HG02759 (cell line): ENCODE measurements around the gene ANTXRL.
"Not testable (repeated sequence)": the region's sequence is repeated elsewhere in the genome, so short reads cannot be mapped to it uniquely, and the experiment has no call there.

ENCODE experiments used
- ATAC-seq: cut with Tn5 transposase; IDR thresholded peaks from one replicate; pipeline ENCODE4 v1.9.1; 2021; ENCODE audit warnings: mild to moderate bottlenecking, moderate library complexity; ENCODE audit not compliant: unreplicated experiment

The ANTXRL gene

DNA sequence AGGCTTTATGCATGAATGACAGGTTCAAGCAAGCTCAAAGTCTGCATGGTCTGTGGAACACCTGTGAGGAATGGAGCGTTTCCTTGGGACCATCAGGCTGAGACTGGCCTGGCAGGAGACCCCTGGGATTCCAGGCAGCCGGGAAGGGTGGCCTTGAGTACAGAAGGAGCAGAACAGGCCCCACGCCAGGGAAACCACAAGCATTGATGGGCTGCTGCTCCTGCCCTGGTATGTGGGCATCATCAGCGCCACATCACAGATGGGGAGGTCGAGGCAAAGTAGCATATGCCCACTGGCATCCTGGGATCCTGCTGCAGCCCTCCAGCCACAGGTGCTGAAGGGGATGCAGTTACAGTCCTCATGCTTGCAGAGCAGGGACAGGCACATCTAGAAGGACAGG, 40.9 kb downstream of the ANTXRL start:
- no peak for ATAC-seq

DNA sequence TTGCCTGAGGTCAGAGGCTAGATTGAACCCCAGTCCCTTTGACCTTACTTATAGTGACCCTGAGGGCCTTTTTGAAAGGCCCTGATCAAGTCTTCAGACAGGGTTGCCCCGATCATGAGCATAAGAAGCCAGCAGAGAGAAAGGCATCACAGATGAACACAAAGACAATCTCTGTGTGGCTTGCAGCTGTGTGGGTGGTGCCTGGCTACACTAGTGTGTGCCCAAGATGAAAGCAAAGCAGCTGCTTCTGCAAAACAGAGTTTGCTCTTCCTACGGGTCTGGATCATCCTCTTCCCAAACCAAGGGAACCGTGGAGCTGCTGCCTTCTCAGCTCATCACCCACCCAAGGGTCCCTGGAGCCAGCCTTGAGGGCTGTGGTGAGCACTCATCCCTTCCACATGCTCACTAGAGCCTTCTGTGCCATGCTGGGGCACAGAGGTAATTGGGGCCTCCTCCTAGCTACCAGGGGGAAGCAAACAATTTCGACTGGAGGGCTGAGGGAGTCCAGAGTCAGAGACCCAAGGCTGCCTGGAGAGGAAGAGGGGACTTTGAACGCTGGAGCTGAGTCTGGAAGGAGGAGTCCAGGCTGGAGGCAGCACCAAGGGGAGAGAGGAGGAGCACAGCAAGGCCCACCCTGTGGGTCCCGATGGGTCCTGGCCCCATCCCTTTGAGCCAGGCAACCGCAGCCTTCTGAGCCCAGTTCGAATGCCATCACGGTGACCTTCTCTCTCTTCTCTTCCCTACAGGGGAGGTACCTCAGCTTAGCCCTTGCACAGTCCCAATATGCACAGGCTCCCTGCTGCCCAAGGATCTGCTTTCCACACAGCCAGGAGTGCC, 42.3 kb downstream of the ANTXRL start:
- no peak for ATAC-seq

GRCh38 chr10:46329690-46330016, 42.9 kb downstream of the ANTXRL start:
- ATAC-seq: no peak

- ATAC-seq: no peak
These were observed 44.1 kb downstream of the ANTXRL start for GRCh38 chr10:46330894-46331293.

- ATAC-seq: not testable (repeated sequence)
These were observed 78.7 kb downstream of the ANTXRL start for GRCh38 chr10:46365484-46365883.

GRCh38 chr10:46367209-46367608, 80.4 kb downstream of the ANTXRL start:
- ATAC-seq: not testable (repeated sequence)

DNA sequence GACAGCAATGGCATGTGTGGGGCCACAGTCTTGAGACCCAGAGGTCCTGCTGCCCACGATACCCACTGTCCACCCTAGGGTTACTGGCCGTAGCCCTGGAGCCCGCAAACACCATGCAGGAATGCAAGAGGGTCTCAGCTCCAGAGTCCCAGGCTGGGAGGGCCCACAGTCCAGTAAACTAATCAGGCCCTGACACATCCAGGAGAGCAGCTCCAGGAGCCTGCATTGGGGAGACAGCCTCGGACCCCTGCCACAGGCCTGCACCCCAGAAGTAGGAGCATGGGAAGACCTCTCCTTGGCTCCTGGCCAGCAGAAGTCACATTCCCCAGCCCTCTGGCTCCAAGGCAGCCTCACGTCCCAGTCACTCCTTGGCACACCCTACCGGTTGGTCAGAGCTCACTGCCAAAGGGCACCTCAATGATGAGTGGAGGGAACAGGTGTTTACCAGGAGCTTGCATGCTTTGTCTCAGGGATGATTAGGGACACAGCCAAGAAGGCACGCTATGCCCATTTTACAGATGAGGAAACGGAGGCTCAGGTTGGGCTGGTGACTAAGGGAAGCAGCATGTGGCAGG, 81.0 kb downstream of the ANTXRL start:
- ATAC-seq: not testable (repeated sequence)

DNA sequence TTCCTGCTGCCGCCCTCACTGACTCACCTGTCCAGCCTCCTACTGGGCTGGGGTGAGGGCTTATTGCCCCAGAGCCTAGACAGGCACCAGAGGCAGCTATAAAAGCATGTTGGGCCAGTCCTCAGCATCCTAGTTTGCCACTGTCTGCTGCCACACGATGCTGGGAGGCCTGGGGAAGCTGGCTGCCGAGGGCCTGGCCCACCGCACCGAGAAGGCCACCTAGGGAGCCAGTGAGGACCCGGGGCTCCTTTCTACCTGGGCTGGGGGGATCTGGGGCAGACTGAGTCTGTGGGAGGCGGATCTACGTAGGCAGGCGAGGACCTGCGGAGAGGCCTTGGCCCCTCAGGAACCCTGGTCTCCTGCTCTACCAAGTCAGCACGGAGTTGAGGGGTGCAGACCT, 82.2 kb downstream of the ANTXRL start:
- ATAC-seq: not testable (repeated sequence)

DNA sequence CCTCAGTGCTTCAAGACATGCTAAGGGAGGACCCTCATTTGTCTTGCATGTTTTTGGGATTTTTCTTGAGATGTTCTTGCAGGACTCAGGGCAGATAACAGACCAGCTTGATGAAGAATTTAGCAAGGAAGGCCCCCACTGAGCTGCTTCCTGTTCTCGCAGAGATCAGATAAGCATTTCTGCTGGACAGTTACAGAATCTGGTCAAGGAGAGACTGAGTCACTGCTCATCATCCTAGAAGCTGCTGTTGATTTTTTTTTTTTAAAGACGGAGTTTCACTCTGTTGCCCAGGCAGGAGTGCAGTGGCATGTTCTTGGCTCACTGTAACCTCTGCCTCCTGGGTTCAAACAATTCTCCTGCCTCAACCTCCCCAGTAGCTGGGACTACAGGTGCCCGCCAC, 87.6 kb downstream of the ANTXRL start:
- not testable (repeated sequence) for ATAC-seq

GRCh38 chr10:46375406-46375805, 88.6 kb downstream of the ANTXRL start, which contains the start of gene ANXA8L1:
ANXA8L1 (plus strand) TSS chr10:46375776; CDS start chr10:46375852, 76 bp downstream.
- not testable (repeated sequence) for ATAC-seq

DNA sequence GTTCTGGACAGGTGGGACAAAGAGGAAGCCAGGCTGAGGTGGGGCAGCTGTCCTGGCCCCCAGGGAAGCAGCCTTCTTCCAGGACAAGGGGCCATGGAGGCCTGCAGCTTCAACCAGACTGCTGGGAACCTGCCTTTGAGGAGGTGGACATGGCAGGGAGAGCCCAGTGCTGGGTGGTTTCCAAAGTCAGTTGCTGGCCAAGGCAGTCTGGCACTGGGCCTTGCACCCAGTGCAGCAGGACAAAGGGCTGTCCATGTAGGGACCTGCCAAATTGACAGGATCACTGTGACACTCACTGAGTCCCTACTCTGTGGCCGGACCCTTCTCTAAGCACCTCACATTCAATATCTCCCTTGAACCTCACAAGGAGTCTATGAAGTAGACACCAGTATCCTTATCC, 90.2 kb downstream of the ANTXRL start:
- not testable (repeated sequence) for ATAC-seq

- ATAC-seq: not testable (repeated sequence)
These were observed 90.9 kb downstream of the ANTXRL start for GRCh38 chr10:46377651-46378050.

DNA sequence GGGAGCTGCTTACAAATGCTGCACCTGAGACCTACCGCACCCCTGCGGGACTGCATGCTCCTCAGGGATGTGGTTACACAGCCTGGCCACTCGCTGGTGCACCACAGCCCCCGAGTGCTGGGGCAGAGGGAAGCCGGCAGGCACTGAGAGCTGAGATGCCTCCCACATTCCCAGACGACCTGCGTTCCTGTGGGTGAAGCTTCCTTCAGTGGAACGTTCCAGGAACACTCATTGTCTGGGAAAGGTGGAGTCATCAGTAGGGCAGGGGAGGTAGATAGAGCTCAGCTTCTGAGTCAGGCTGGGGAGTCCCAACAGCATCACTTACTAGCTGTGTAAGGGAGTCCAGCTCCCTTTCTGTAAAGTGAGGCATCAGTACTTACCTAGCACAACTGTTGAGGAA, 91.3 kb downstream of the ANTXRL start:
- ATAC-seq: not testable (repeated sequence)

DNA sequence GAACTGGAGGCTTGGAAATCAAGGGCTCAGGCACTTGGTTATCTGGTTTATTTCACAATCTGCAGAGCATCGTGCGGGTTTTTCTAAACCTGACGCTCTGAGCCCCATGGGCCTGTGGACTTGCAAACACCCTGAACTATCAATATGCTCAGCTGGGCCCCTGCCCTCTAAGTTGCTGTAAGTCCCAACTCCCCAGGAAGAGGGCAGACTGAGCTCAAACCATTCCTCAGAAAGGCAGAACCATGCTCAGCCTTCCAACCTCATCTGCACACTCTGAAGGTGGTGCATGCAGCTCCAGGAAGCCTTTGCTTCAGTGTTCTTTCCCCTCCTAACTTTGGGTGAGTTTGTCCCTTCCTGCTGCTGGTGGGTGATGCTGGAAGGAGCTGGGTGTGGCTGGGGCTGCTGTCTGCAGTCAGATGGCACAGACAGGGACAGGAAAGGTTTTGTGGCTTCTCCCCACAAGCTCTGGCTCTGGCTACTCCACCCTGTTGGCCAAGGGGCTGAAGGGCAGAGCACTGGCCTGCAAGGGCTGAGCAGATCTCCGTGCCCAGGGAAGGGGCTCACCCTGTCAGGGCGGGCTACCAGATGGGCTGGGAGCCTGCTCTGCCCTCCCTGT, 92.5 kb downstream of the ANTXRL start:
- ATAC-seq: not testable (repeated sequence)
